ENCODE measurements around the gene PRR19.

The PRR19 gene

GRCh38 chr19:42271861-42272534, 29.9 kb upstream of the PRR19 start:
- no peaks in the 10 kb centered on the region for H3F3A ChIP-seq (ENCODE audit: low read depth)
- peaks cover 33% of the 10 kb centered on the region for H3K79me2 ChIP-seq (ENCODE audit: insufficient read depth, low read length)
- H3K27me3 ChIP-seq (ENCODE audit: insufficient read depth, low read length, poor library complexity, severe bottlenecking), result no peaks in the 10 kb centered on the region
- H2AFZ ChIP-seq (ENCODE audit: low read length), result no peak overlapping the region
- H3K4me2 ChIP-seq (ENCODE audit: low read depth, low read length, poor library complexity, severe bottlenecking), result peak overlapping the region; percentile 100
- H3K9me3 ChIP-seq (ENCODE audit: insufficient read depth, low read depth, low read length), result no peaks in the 10 kb centered on the region
- no peak for TF ChIP-seq EZH2phosphoT487 (IDR thresholded peaks at IDR 0.05; ENCODE audit: borderline replicate concordance)
- TF ChIP-seq CTCF (conservative IDR thresholded peaks at IDR 0.05; ENCODE audit: low read length), result no peak
- H3K9ac ChIP-seq (ENCODE audit: low read depth, low read length, poor library complexity, severe bottlenecking), result peak overlapping the region; percentile 89
- H3K9me2 ChIP-seq (replicated peaks; ENCODE audit: low read depth, low read length), result no peaks in the 10 kb centered on the region
- H3K36me3 ChIP-seq (ENCODE audit: insufficient read depth, low read length), result 0 out of 2 replicates have a peak, but pooled peaks cover 3% of the 10 kb centered on the region
- peaks cover 21% of the 10 kb centered on the region for H3K4me1 ChIP-seq (ENCODE audit: insufficient read depth, low read length, poor library complexity, severe bottlenecking)
- no peak overlapping the region for H3K4me3 ChIP-seq (ENCODE audit: low read length, poor library complexity, severe bottlenecking)
- no peaks in the 10 kb centered on the region for H4K20me1 ChIP-seq (ENCODE audit: insufficient read depth, low read length, poor library complexity, severe bottlenecking)

GRCh38 chr19:42272535-42272897, 29.4 kb upstream of the PRR19 start:
- no peak for TF ChIP-seq CTCF (conservative IDR thresholded peaks at IDR 0.05; ENCODE audit: low read length)
- TF ChIP-seq EZH2phosphoT487 (IDR thresholded peaks at IDR 0.05; ENCODE audit: borderline replicate concordance), result no peak
- Histone ChIP-seq H3K9me3 (ENCODE audit: insufficient read depth, low read depth, low read length) (no peaks in the 10 kb centered on the region), H3K27me3 (ENCODE audit: insufficient read depth, low read length, poor library complexity, severe bottlenecking) (no peaks in the 10 kb centered on the region), H3K9me2 (replicated peaks; ENCODE audit: low read depth, low read length) (no peaks in the 10 kb centered on the region), H3K79me2 (ENCODE audit: insufficient read depth, low read length) (peaks cover 34% of the 10 kb centered on the region), H3K4me3 (ENCODE audit: low read length, poor library complexity, severe bottlenecking) (no peak overlapping the region), H3K9ac (ENCODE audit: low read depth, low read length, poor library complexity, severe bottlenecking) (no peak overlapping the region), H3K36me3 (ENCODE audit: insufficient read depth, low read length) (0 out of 2 replicates have a peak, but pooled peaks cover 3% of the 10 kb centered on the region), H3K4me2 (ENCODE audit: low read depth, low read length, poor library complexity, severe bottlenecking) (no peak overlapping the region), H4K20me1 (ENCODE audit: insufficient read depth, low read length, poor library complexity, severe bottlenecking) (no peaks in the 10 kb centered on the region), H2AFZ (ENCODE audit: low read length) (no peak overlapping the region), H3K4me1 (ENCODE audit: insufficient read depth, low read length, poor library complexity, severe bottlenecking) (peaks cover 19% of the 10 kb centered on the region), H3F3A (ENCODE audit: low read depth) (no peaks in the 10 kb centered on the region)

- TF ChIP-seq CTCF (conservative IDR thresholded peaks at IDR 0.05; ENCODE audit: low read length) (no peak), EZH2phosphoT487 (IDR thresholded peaks at IDR 0.05; ENCODE audit: borderline replicate concordance) (no peak)
- Histone ChIP-seq H3K4me2 (ENCODE audit: low read depth, low read length, poor library complexity, severe bottlenecking) (no peak overlapping the region), H3K9me2 (replicated peaks; ENCODE audit: low read depth, low read length) (no peaks in the 10 kb centered on the region), H3K4me3 (ENCODE audit: low read length, poor library complexity, severe bottlenecking) (no peak overlapping the region), H3K27me3 (ENCODE audit: insufficient read depth, low read length, poor library complexity, severe bottlenecking) (no peaks in the 10 kb centered on the region), H4K20me1 (ENCODE audit: insufficient read depth, low read length, poor library complexity, severe bottlenecking) (no peaks in the 10 kb centered on the region), H3K9ac (ENCODE audit: low read depth, low read length, poor library complexity, severe bottlenecking) (no peak overlapping the region), H3K9me3 (ENCODE audit: insufficient read depth, low read depth, low read length) (no peaks in the 10 kb centered on the region), H3K36me3 (ENCODE audit: insufficient read depth, low read length) (0 out of 2 replicates have a peak, but pooled peaks cover 3% of the 10 kb centered on the region), H3K4me1 (ENCODE audit: insufficient read depth, low read length, poor library complexity, severe bottlenecking) (peaks cover 15% of the 10 kb centered on the region), H3K79me2 (ENCODE audit: insufficient read depth, low read length) (peaks cover 37% of the 10 kb centered on the region), H2AFZ (ENCODE audit: low read length) (no peak overlapping the region), H3F3A (ENCODE audit: low read depth) (no peaks in the 10 kb centered on the region)
Measured at GRCh38 chr19:42272989-42273406, 28.9 kb upstream of the PRR19 start.
